ENCODE data around the gene MYO1E.
"Not testable (repeated sequence)": the region's sequence is repeated elsewhere in the genome, so short reads cannot be mapped to it uniquely, and the experiment has no call there.

The MYO1E gene

GRCh38 chr15:59292442-59293151 is 80.1 kb downstream of the MYO1E start:
- DNase-seq (ENCODE audit: low read depth in 2 of 2): no peak

GRCh38 chr15:59291213-59291549 is 81.5 kb downstream of the MYO1E start:
- no peak for DNase-seq (ENCODE audit: low read depth in 2 of 2)

GRCh38 chr15:59290295-59291212 is 82.1 kb downstream of the MYO1E start:
- no peak for DNase-seq (ENCODE audit: low read depth in 2 of 2)

- no peak for DNase-seq (ENCODE audit: low read depth in 2 of 2)
Measured at GRCh38 chr15:59289574-59289973, 83.1 kb downstream of the MYO1E start.

GRCh38 chr15:59283717-59284391 is 88.8 kb downstream of the MYO1E start:
- DNase-seq (ENCODE audit: low read depth in 2 of 2): no peak

GRCh38 chr15:59282515-59283337 is 89.9 kb downstream of the MYO1E start:
- DNase-seq (ENCODE audit: low read depth in 2 of 2): no peak

GRCh38 chr15:59281699-59282098 is 91.0 kb downstream of the MYO1E start:
- DNase-seq (ENCODE audit: low read depth in 2 of 2): no peak

GRCh38 chr15:59280855-59281254 is 91.8 kb downstream of the MYO1E start:
- no peak for DNase-seq (ENCODE audit: low read depth in 2 of 2)

- DNase-seq (ENCODE audit: low read depth in 2 of 2): not testable (repeated sequence)
Measured at GRCh38 chr15:59280292-59280691, 92.4 kb downstream of the MYO1E start.

GRCh38 chr15:59279023-59279422 is 93.6 kb downstream of the MYO1E start:
- no peak for DNase-seq (ENCODE audit: low read depth in 2 of 2)

GRCh38 chr15:59278120-59278519 is 94.6 kb downstream of the MYO1E start:
- DNase-seq (ENCODE audit: low read depth in 2 of 2): no peak

- no peak for DNase-seq (ENCODE audit: low read depth in 2 of 2)
Measured at GRCh38 chr15:59276225-59277178, 96.2 kb downstream of the MYO1E start.

GRCh38 chr15:59274126-59274970 is 98.3 kb downstream of the MYO1E start:
- DNase-seq (ENCODE audit: low read depth in 2 of 2): no peak

- DNase-seq (ENCODE audit: low read depth in 2 of 2): no peak
Measured at GRCh38 chr15:59273234-59273633, 99.4 kb downstream of the MYO1E start.

- DNase-seq (ENCODE audit: low read depth in 2 of 2): no peak
Measured at GRCh38 chr15:59271595-59272201, 101.0 kb downstream of the MYO1E start.

- no peak for DNase-seq (ENCODE audit: low read depth in 2 of 2)
Measured at GRCh38 chr15:59268852-59269407, 103.7 kb downstream of the MYO1E start.

- DNase-seq (ENCODE audit: low read depth in 2 of 2): no peak
Measured at GRCh38 chr15:59268168-59268851, 104.4 kb downstream of the MYO1E start.

- DNase-seq (ENCODE audit: low read depth in 2 of 2): no peak
Measured at GRCh38 chr15:59266028-59266427, 106.6 kb downstream of the MYO1E start.

Measured in stimulated activated CD4-positive, alpha-beta T cell treated with anti-CD3 and anti-CD28 coated beads, Interleukin-1b, Interleukin-23, amount 100 ng/mL, for 4 hours (primary cell).